ENCODE results near the gene ABCA7.

DNA sequence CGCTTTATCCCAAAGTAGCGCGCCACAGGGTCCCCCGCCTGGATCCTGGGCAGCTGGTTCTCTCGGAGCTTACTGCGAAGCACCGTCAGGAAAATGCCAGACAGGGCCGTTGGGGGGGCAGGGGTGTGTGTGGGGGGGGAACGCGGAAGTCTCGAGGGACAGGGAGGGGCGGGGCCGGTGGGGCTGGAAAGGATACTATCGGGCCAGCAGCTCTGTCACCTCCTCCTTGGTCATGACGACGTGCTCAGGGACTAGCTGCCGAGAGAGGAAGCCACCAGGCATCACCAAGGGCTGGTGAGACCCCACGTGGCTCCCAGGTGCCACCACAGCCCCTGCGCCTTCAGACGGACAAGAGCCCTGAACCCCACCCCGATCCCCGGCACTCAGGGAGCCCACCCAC lies 50.0 kb downstream of the ABCA7 start:
- TF ChIP-seq SP1 (IDR thresholded peaks at IDR 0.05): no peak
- TF ChIP-seq, protein P1, sequence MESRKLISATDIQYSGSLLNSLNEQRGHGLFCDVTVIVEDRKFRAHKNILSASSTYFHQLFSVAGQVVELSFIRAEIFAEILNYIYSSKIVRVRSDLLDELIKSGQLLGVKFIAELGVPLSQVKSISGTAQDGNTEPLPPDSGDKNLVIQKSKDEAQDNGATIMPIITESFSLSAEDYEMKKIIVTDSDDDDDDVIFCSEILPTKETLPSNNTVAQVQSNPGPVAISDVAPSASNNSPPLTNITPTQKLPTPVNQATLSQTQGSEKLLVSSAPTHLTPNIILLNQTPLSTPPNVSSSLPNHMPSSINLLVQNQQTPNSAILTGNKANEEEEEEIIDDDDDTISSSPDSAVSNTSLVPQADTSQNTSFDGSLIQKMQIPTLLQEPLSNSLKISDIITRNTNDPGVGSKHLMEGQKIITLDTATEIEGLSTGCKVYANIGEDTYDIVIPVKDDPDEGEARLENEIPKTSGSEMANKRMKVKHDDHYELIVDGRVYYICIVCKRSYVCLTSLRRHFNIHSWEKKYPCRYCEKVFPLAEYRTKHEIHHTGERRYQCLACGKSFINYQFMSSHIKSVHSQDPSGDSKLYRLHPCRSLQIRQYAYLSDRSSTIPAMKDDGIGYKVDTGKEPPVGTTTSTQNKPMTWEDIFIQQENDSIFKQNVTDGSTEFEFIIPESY (IDR thresholded peaks at IDR 0.05): no peak
- TF ChIP-seq, protein P2, sequence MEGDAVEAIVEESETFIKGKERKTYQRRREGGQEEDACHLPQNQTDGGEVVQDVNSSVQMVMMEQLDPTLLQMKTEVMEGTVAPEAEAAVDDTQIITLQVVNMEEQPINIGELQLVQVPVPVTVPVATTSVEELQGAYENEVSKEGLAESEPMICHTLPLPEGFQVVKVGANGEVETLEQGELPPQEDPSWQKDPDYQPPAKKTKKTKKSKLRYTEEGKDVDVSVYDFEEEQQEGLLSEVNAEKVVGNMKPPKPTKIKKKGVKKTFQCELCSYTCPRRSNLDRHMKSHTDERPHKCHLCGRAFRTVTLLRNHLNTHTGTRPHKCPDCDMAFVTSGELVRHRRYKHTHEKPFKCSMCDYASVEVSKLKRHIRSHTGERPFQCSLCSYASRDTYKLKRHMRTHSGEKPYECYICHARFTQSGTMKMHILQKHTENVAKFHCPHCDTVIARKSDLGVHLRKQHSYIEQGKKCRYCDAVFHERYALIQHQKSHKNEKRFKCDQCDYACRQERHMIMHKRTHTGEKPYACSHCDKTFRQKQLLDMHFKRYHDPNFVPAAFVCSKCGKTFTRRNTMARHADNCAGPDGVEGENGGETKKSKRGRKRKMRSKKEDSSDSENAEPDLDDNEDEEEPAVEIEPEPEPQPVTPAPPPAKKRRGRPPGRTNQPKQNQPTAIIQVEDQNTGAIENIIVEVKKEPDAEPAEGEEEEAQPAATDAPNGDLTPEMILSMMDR (IDR thresholded peaks at IDR 0.05; ENCODE audit: low read depth, low read length, missing input control): no peak
- no peak for TF ChIP-seq GABPA (IDR thresholded peaks at IDR 0.05 in 1 of 2, conservative IDR thresholded peaks at IDR 0.05 in 1 of 2)
- no peak for TF ChIP-seq RAD21 (IDR thresholded peaks at IDR 0.05)
- TF ChIP-seq, protein P3, sequence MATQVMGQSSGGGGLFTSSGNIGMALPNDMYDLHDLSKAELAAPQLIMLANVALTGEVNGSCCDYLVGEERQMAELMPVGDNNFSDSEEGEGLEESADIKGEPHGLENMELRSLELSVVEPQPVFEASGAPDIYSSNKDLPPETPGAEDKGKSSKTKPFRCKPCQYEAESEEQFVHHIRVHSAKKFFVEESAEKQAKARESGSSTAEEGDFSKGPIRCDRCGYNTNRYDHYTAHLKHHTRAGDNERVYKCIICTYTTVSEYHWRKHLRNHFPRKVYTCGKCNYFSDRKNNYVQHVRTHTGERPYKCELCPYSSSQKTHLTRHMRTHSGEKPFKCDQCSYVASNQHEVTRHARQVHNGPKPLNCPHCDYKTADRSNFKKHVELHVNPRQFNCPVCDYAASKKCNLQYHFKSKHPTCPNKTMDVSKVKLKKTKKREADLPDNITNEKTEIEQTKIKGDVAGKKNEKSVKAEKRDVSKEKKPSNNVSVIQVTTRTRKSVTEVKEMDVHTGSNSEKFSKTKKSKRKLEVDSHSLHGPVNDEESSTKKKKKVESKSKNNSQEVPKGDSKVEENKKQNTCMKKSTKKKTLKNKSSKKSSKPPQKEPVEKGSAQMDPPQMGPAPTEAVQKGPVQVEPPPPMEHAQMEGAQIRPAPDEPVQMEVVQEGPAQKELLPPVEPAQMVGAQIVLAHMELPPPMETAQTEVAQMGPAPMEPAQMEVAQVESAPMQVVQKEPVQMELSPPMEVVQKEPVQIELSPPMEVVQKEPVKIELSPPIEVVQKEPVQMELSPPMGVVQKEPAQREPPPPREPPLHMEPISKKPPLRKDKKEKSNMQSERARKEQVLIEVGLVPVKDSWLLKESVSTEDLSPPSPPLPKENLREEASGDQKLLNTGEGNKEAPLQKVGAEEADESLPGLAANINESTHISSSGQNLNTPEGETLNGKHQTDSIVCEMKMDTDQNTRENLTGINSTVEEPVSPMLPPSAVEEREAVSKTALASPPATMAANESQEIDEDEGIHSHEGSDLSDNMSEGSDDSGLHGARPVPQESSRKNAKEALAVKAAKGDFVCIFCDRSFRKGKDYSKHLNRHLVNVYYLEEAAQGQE (IDR thresholded peaks at IDR 0.05): no peak
- TF ChIP-seq RXRA (IDR thresholded peaks at IDR 0.05): no peak
- TF ChIP-seq, protein P4, sequence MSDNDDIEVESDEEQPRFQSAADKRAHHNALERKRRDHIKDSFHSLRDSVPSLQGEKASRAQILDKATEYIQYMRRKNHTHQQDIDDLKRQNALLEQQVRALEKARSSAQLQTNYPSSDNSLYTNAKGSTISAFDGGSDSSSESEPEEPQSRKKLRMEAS (IDR thresholded peaks at IDR 0.05): no peak
